HCT116 (cell line): Measurements from ENCODE around the gene XK. TPM values are rescaled to one million over a fixed set of nuclear protein-coding genes. Genes with fewer than 3 reads are reported as not detected.

ENCODE experiments used
- ATAC-seq: fragments of 200-7000 bp; cut with Tn5 transposase; 2 replicates; pipeline ENCODE4 v1.9.1; 2020; ENCODE audit warnings: mild to moderate bottlenecking, moderate library complexity
- BruUV-seq: library from RNA; stranded (reverse); fragments of 400-500 nt; replicated peaks from 2 replicates; lab custom pipeline; 2021; lab: Mats Ljungman, UMichigan
- CTCF ChIA-PET: fragments of 300-600 bp; sonication (Branson Sonifier 250); formaldehyde crosslinking; loops from one replicate; lab custom pipeline; 2021; ENCODE audit warnings: antibody characterized with exemption; lab: Charles Lee
- POLR2A ChIA-PET: fragments of 300-600, 350-600 bp; sonication (Branson Sonifier 250); formaldehyde crosslinking; loops from one replicate; lab custom pipeline; 2021; ENCODE audit warnings: antibody characterized with exemption; lab: Charles Lee
- RAD21 ChIA-PET, 2 experiments: fragments of 300-600 bp; sonication (Branson Sonifier 250); formaldehyde crosslinking; loops; one replicate each; lab custom pipeline; 2023; ENCODE audit warnings: low total read pairs in 2 of 2; ENCODE audit not compliant: uncharacterized antibody in 2 of 2, unreplicated experiment in 2 of 2, low non-redundant PET in 1 of 2; lab: Charles Lee
- DNase-seq: peaks from one replicate; pipeline ENCODE4 v3.0.0-alpha.2; 2010; ENCODE audit warnings: low read depth, low spot score
- H2AFZ ChIP-seq: fragments of 200-600 bp; shearing (Covaris generic), sonication (generic); 2 replicates; pipeline ENCODE4 v1.6.1; 2017; ENCODE audit warnings: low read depth, mixed run types, mixed read lengths, antibody characterized with exemption, low read length; ENCODE audit not compliant: poor library complexity, severe bottlenecking
- H3K27ac ChIP-seq: 2 replicates; pipeline ENCODE4 v1.5.1; 2012; ENCODE audit warnings: low read depth, low read length
- H3K27me3 ChIP-seq: fragments of 200-600 bp; sonication (generic); 2 replicates; pipeline ENCODE4 v1.6.1; 2016; ENCODE audit warnings: mixed run types, low read length, mixed read lengths; ENCODE audit not compliant: insufficient read depth
- H3K36me3 ChIP-seq, 2 experiments: fragments of 200-500 bp in 1 of 2; fragments of 200-600 bp in 1 of 2; sonication (Bioruptor generic) in 1 of 2; sonication (generic) in 1 of 2; 2 replicates each; pipeline versions ENCODE4 v1.5.1 to v1.6.1; 2014 to 2016; ENCODE audit warnings: low read length in 2 of 2, inconsistent platforms in 1 of 2, mixed read lengths in 1 of 2, mixed run types in 1 of 2; ENCODE audit not compliant: insufficient read depth in 2 of 2, control insufficient read depth in 1 of 2
- H3K4me1 ChIP-seq, 2 experiments: fragments of 200-600 bp in 1 of 2; sonication (generic) in 1 of 2; 2 replicates each; pipeline versions ENCODE4 v1.5.1 to v1.6.1; 2012 to 2017; ENCODE audit warnings: low read length in 2 of 2, inconsistent platforms in 1 of 2, mild to moderate bottlenecking in 1 of 2, mixed read lengths in 1 of 2, mixed run types in 1 of 2, moderate library complexity in 1 of 2; ENCODE audit not compliant: insufficient read depth in 2 of 2, control insufficient read depth in 1 of 2
- H3K4me2 ChIP-seq: fragments of 200-600 bp; sonication (generic); 2 replicates; pipeline ENCODE4 v1.6.1; 2017; ENCODE audit warnings: mixed run types, low read length, mixed read lengths
- H3K4me3 ChIP-seq, 2 experiments: fragments of 200-600 bp in 1 of 2; sonication (generic) in 1 of 2; replicated peaks in 1 of 2; 2 replicates each; pipeline ENCODE4 v1.5.1; 2011 to 2016; ENCODE audit warnings: low read length in 2 of 2, control low read depth in 1 of 2, low read depth in 1 of 2, mild to moderate bottlenecking in 1 of 2, mixed read lengths in 1 of 2, mixed run types in 1 of 2
- H3K79me2 ChIP-seq: fragments of 200-600 bp; sonication (generic); 2 replicates; pipeline ENCODE4 v1.6.1; 2017; ENCODE audit warnings: mild to moderate bottlenecking, mixed run types, low read length, moderate library complexity, mixed read lengths; ENCODE audit not compliant: insufficient read depth
- H3K9ac ChIP-seq: fragments of 200-600 bp; sonication (generic); 2 replicates; pipeline ENCODE4 v1.6.1; 2016; ENCODE audit warnings: low read length, mixed read lengths
- H3K9me2 ChIP-seq: fragments of 200-600 bp; sonication (generic), shearing (Covaris generic); 2 replicates; pipeline ENCODE4 v1.6.1; 2017; ENCODE audit warnings: mixed run types, mild to moderate bottlenecking, moderate library complexity; ENCODE audit not compliant: insufficient read depth
- H3K9me3 ChIP-seq, 2 experiments: fragments of 200-500 bp in 1 of 2; fragments of 200-600 bp in 1 of 2; sonication (Bioruptor generic) in 1 of 2; sonication (generic) in 1 of 2; 2 replicates each; pipeline ENCODE4 v1.6.1; 2014 to 2017; ENCODE audit warnings: low read length in 2 of 2, mixed read lengths in 2 of 2, inconsistent platforms in 1 of 2, low read depth in 1 of 2, mild to moderate bottlenecking in 1 of 2, mixed run types in 1 of 2, moderate library complexity in 1 of 2; ENCODE audit not compliant: control insufficient read depth in 1 of 2, insufficient read depth in 1 of 2
- H4K20me1 ChIP-seq: fragments of 200-600 bp; sonication (generic), shearing (Covaris generic); 2 replicates; pipeline ENCODE4 v1.6.1; 2017; ENCODE audit warnings: mixed run types, mild to moderate bottlenecking, moderate library complexity; ENCODE audit not compliant: insufficient read depth
- ATF3 ChIP-seq: IDR thresholded peaks from 2 replicates; pipeline ENCODE4 v1.6.1; 2012
- CBX3 ChIP-seq: IDR thresholded peaks from 2 replicates; pipeline ENCODE4 v1.6.1; 2012; ENCODE audit warnings: low read depth
- ELF1 ChIP-seq: IDR thresholded peaks from 2 replicates; pipeline ENCODE4 v1.6.1; 2012; ENCODE audit warnings: low read depth, borderline replicate concordance
- EZH2 ChIP-seq: fragments of 200-600 bp; sonication (generic); IDR thresholded peaks from 2 replicates; pipeline ENCODE4 v1.6.1; 2017; ENCODE audit warnings: antibody characterized with exemption, mixed run types
- FOSL1 ChIP-seq: IDR thresholded peaks from 2 replicates; pipeline ENCODE4 v1.6.1; 2012; ENCODE audit warnings: low read depth
- JUND ChIP-seq: IDR thresholded peaks from 2 replicates; pipeline ENCODE4 v1.6.1; 2012
- MAX ChIP-seq: IDR thresholded peaks from 2 replicates; pipeline ENCODE4 v1.6.1; 2012
- POLR2A ChIP-seq: IDR thresholded peaks from 2 replicates; pipeline ENCODE4 v1.7.0; 2011; ENCODE audit warnings: borderline replicate concordance; ENCODE audit not compliant: insufficient read depth, insufficient read length; ENCODE audit errors: extremely low read depth
- POLR2AphosphoS5 ChIP-seq: IDR thresholded peaks from 2 replicates; pipeline ENCODE4 v1.6.1; 2011; ENCODE audit warnings: mild to moderate bottlenecking, low read depth, low read length, moderate library complexity
- RAD21 ChIP-seq: IDR thresholded peaks from 2 replicates; pipeline ENCODE4 v1.6.1; 2012; ENCODE audit warnings: low read depth, mild to moderate bottlenecking
- REST ChIP-seq: IDR thresholded peaks from 2 replicates; pipeline ENCODE4 v1.6.1; 2012; ENCODE audit warnings: low read depth
- SIN3A ChIP-seq: IDR thresholded peaks from 2 replicates; pipeline ENCODE4 v1.6.1; 2012; ENCODE audit warnings: low read depth
- SP1 ChIP-seq: IDR thresholded peaks from 2 replicates; pipeline ENCODE4 v1.6.1; 2012; ENCODE audit warnings: low read depth
- TCF7L2 ChIP-seq: IDR thresholded peaks from 2 replicates; pipeline ENCODE4 v1.7.0; 2011; ENCODE audit warnings: borderline replicate concordance, inconsistent platforms; ENCODE audit not compliant: insufficient read depth, insufficient read length; ENCODE audit errors: extremely low read depth
- ZBTB33 ChIP-seq: IDR thresholded peaks from 2 replicates; pipeline ENCODE4 v1.6.1; 2011; ENCODE audit warnings: mild to moderate bottlenecking, low read length, moderate library complexity; ENCODE audit not compliant: insufficient replicate concordance; ENCODE audit errors: extremely low read depth
- ZNF274 ChIP-seq: fragments of 200-500 bp; sonication (Bioruptor generic); IDR thresholded peaks from 2 replicates; pipeline ENCODE4 v1.6.1; 2014; ENCODE audit warnings: mild to moderate bottlenecking, low read depth, low read length, inconsistent platforms
- intact Hi-C: fragments of 100-400 bp; cut with micrococcal nuclease; formaldehyde crosslinking; loops from 2 replicates; pipeline ENCODE4 v1.10.0; 2022
- total RNA-seq: library from RNA; stranded (reverse); gene quantifications from one replicate; pipeline ENCODE4 v1.2.1, GENCODE V29; 2021; ENCODE audit not compliant: unreplicated experiment

XK gene
- total RNA-seq, 1 experiment from 2014 or later, result 2.6 TPM

GRCh38 chrX:37765507-37765906, 79.9 kb downstream of the XK start:
- Histone ChIP-seq H3K27me3 (no peaks in the 10 kb centered on the region), H3K9me3 (no peaks in the 10 kb centered on the region), H3K4me1 (no peaks in the 10 kb centered on the region), H3K27ac (no peak overlapping the region), H3K79me2 (no peaks in the 10 kb centered on the region), H3K9ac (no peak overlapping the region), H3K4me2 (no peak overlapping the region), H4K20me1 (no peaks in the 10 kb centered on the region), H3K36me3 (no peaks in the 10 kb centered on the region), H3K4me3 (no peak overlapping the region), H2AFZ (no peak overlapping the region), H3K9me2 (no peaks in the 10 kb centered on the region)
- ATAC-seq, result no peak
- ChIA-PET RAD21 (no interaction called here), POLR2A (no interaction called here), CTCF (no interaction called here)
- intact Hi-C loops, result no loop called here
- no TSS peak for BruUV-seq
- no peak for TF ChIP-seq SP1
- no peak for TF ChIP-seq RAD21
- TF ChIP-seq FOSL1, result no peak
- TF ChIP-seq ZNF274, result no peak
- no peak for TF ChIP-seq CBX3
- no peak for TF ChIP-seq TCF7L2
- TF ChIP-seq ELF1, result no peak
- no peak for TF ChIP-seq POLR2A
- no peak for TF ChIP-seq POLR2AphosphoS5
- no peak for TF ChIP-seq REST
- no peak for TF ChIP-seq ATF3
- TF ChIP-seq JUND, result no peak
- no peak for TF ChIP-seq ZBTB33
- no peak for TF ChIP-seq SIN3A
- TF ChIP-seq EZH2, result no peak
- TF ChIP-seq MAX, result no peak
- no peak for DNase-seq
